ENCODE measurements around the gene GAS7.
"Not testable (repeated sequence)": the region's sequence is repeated elsewhere in the genome, so short reads cannot be mapped to it uniquely, and the experiment has no call there.

The GAS7 gene

DNA sequence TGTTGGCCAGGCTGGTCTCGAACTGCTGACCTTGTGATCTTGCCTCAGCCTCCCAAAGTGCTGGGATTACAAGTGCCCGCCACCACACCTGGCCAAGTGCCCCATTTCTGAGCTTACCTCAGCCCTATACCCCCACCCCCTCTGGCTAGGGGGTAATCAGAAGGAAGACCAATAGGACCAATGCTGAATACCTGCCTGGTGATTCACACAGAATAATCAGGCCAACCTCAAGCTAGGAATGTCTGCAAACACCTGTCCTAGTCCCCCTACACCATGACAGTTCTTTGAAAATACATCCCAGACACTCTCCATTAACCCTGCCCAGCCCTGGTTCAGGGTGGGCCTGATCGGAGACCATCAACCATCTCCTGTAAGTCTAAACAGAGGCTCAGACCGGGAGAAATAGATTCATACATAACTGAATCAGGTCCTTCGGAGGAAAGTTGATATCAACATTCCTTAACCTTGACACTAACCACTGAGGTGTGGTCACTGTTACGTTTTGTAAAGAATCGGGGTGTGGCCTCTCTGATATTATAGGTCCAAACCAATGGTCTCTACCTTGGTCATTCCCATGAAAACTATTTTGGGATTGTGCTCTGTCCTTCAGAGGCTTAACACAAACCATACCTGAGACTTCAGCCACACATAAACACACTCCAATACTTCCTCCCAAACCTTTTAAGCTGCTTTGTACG lies 130.8 kb downstream of the GAS7 start:
- DNase-seq = no peak

DNA sequence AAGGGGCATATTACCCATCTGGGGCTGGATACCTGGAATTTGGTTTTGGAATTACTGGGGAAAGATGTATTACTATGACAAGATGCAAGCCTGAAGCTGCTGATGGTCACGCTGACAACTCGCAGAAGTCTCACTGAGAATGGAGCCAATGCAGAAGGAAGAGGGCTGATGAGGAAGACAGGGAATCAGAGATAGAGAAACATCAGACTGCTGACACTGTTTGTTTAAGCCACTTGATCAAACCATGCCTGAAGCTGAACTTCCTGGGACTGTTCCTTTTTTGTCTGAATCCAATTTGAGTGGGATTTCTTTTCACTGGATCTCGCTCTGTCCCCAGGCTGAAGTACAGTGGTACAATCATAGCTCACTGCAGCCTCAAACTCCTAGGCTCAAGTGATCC lies 133.9 kb downstream of the GAS7 start:
- no peak for DNase-seq

DNA sequence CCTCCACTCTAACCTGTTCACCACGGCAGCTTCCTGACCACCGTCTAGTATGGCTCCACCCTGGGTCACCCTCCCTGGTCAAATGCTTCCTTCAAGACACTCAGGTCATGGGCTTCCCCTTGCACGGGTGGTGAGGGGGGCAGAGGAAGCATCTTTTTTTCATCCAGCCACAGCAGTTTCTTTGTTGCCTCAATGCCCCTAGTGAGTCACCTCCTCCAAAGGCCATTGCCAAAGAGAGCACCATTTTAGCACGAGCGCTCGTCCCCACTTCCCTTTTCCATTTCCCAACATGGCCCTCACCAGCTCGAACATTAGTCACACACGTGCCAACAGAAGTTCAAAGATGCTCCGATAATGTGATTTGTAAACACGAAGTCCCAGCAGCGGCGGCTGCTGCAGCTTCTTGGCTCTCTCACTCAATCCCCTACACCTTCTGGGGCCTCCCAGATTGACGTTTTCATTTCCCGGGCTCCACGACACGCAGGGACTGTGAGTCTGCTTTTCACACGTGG lies 134.6 kb downstream of the GAS7 start:
- DNase-seq = no peak

GRCh38 chr17:10062691-10063385 lies 135.6 kb downstream of the GAS7 start:
- DNase-seq = no peak

- no peak for DNase-seq
Measured at GRCh38 chr17:10061111-10061845, 137.1 kb downstream of the GAS7 start.

DNA sequence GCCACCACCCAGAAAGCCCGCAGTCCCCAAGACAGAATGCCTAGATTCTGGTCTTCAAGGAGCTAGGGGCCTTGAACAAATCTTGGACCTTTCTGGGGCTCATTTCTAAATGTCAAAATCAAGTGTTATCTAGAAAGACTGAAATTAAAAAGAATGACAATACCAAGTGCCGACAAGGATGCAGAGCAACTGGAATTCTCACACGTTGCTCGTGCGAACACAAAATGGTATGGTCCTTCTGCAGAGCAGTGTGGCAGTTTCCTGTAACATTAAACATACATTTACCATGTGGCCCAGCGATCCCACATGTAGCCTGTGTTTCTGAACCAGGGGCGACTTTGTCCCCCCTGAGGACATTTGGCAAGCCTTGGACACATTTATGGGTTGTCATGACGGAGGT lies 137.9 kb downstream of the GAS7 start:
- DNase-seq = no peak

DNA sequence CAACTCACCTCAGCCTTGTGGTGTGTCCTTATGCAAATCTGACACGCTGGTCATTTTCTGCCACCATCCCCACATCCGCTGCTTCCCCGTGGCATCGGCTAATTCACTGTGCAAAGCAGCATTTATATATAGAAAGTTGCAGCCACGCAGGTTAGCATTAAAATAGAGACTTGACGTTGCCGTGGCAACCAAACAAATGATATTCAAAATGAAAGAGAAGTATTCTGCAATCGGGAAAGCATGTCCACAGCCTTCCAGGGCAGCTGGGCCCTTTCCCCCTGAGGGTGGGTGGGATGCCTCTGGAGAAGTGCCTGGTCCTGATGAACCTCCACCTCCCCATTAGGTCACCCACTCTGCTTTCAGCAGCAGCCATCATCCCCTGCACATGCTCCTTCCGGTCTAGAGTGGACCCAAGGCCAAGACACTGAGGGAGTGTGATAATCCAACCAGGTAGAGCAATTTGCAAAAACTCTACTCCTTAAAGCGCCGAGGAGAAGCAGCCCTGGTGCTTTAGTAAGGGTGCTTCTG lies 138.7 kb downstream of the GAS7 start:
- no peak for DNase-seq

- DNase-seq = no peak
Measured at GRCh38 chr17:10058921-10059683, 139.3 kb downstream of the GAS7 start.

- DNase-seq = not testable (repeated sequence)
Measured at GRCh38 chr17:10057466-10057865, 140.9 kb downstream of the GAS7 start.

- DNase-seq = no peak
Measured at GRCh38 chr17:10055262-10055975, 143.0 kb downstream of the GAS7 start.

DNA sequence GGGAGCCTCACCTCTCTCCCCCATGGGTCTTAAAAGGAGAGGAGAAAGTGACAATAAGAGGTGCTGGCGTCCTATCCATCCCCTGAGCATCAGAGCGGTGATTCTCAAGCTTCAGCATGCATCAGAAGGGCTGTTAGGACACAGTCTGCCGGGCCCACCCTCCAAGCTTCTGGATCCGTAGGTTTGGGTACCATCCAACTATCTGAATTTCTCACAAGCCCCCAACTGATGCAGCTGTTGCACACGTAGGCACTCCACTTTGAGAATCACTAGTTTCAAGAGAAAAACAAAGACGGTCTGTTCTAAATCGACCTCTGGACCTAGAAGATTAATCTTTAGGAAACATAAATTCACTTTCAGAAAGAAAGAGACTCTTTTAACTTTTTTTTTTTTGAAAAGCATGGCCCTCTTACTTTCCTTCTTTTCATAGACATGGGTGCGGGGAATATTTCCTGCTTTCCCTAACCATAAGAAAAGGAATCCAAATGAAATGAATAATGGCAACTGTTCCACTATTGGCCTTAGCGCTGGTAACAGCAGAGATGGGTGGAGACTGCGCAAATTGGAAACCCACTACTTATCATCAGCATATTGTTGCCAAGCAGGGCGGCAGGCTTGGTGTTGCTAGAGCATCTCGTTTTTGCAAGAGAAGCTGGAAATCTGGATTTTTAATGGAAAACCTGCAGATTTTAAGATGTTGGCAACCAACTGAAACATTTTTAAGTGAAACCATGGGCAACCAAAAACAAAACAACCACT lies 144.4 kb downstream of the GAS7 start:
- no peak for DNase-seq

GRCh38 chr17:10052106-10052813 lies 146.1 kb downstream of the GAS7 start:
- DNase-seq = no peak

DNA sequence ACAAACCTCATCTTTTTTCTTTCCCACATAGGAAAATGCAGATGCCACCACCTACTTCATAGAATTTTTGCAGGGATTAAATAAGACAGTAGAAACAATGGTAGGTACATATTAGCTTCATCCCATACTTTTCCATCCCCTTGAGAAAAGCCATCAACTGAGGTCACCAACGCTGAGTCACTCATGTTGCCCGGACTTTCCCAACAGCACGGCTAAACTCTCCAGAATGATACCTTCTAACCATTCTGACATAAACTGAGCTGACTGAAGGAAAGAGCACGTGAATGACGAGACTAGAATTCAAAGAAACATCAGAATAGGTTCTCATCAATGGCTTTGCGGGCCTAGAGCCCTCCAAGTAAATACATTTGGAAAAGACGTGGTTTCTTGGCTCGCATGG lies 147.3 kb downstream of the GAS7 start:
- no peak for DNase-seq

- no peak for DNase-seq
Measured at GRCh38 chr17:10050597-10051101, 147.8 kb downstream of the GAS7 start.

- no peak for DNase-seq
Measured at GRCh38 chr17:10048629-10049350, 149.6 kb downstream of the GAS7 start.

DNA sequence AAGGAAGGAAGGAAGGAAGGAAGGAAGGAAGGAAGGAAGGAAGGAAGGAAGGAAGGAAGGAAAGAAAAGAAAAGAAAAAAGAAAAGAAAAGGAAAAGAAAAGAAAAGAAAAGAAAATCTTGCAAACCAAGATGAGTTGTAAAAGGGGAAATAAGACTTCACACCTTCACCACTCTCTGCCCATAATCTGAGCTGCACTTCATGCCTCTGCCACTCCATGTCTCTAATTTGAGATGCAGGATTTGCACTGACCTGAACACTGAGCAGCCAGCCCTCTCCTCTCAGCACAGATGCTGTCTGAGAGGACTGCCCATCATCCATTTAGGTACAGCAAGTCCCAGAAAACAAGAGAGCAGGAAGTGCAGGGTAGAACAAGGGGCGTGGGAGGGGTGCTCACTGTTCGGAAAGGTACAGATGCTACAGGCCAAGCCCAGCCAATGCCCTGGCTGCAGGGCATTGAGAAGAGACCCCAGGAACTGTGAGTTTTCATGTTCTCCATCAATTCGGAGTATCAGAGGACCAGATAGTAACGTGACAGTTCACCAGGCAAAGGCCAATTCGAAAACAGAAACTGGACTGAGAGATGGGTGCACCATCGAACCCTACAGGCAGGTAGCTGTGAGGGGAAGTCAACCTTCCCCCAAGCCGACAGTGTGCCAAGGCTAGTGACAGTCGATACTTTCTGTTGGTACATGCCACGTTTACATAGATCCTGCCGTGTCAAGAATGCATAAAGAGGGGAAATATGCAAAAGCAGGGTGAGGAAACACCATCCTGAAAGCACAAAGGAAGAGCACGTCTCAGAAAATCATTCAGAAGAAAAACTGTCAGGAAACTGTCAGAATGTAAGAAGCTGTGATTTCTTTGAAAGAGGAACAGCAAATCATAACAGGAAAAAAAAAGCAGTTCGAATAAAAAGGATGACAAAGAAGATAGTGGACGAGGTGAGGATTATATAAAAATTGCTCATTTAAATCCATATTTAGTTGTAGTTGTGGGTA lies 151.3 kb downstream of the GAS7 start:
- no peak for DNase-seq

GRCh38 chr17:10045871-10046658 lies 152.3 kb downstream of the GAS7 start:
- no peak for DNase-seq

Data from NCI-H1694 treated with DMSO at 0.1 percent for 48 hours (cell line).